A673 (cell line): ENCODE results near the gene RBM25. TPM values are rescaled to one million over a fixed set of nuclear protein-coding genes. Genes with fewer than 3 reads are reported as not detected.

ENCODE experiments used
- BruUV-seq: library from RNA; stranded (reverse); fragments of 400-500 nt; replicated peaks from 2 replicates; lab custom pipeline; 2021; lab: Mats Ljungman, UMichigan
- CTCF ChIA-PET: fragments of 300-600 bp; sonication (Branson Sonifier 250); formaldehyde crosslinking; loops from one replicate; lab custom pipeline; 2022; ENCODE audit warnings: antibody characterized with exemption; lab: Charles Lee
- POLR2A ChIA-PET: fragments of 300-600 bp; sonication (Branson Sonifier 250); formaldehyde crosslinking; loops from one replicate; lab custom pipeline; 2022; ENCODE audit warnings: antibody characterized with exemption; ENCODE audit not compliant: low non-redundant PET; lab: Charles Lee
- DNase-seq: peaks from one replicate; pipeline ENCODE4 v3.0.0-alpha.2; 2015; ENCODE audit warnings: low spot score
- H3K27ac ChIP-seq: fragments of 200-600 bp; sonication (generic); 2 replicates; pipeline ENCODE4 v1.5.1; 2016; ENCODE audit warnings: mixed run types, low read depth, mild to moderate bottlenecking, mixed read lengths, antibody characterized with exemption, low read length; ENCODE audit not compliant: poor library complexity, severe bottlenecking
- H3K27me3 ChIP-seq: fragments of 200-600 bp; sonication (generic); replicated peaks from 2 replicates; pipeline ENCODE4 v1.6.1; 2017; ENCODE audit warnings: mixed run types, low read depth, mild to moderate bottlenecking, mixed read lengths, antibody characterized with exemption, low read length; ENCODE audit not compliant: insufficient read depth, poor library complexity
- H3K36me3 ChIP-seq: fragments of 200-600 bp; sonication (generic); 2 replicates; pipeline ENCODE4 v1.6.1; 2016; ENCODE audit warnings: mixed run types, mild to moderate bottlenecking, mixed read lengths, antibody characterized with exemption, low read length; ENCODE audit not compliant: insufficient read depth, poor library complexity, severe bottlenecking
- H3K4me1 ChIP-seq: fragments of 200-600 bp; sonication (generic); 2 replicates; pipeline ENCODE4 v1.6.1; 2017; ENCODE audit warnings: mixed run types, mild to moderate bottlenecking, mixed read lengths, antibody characterized with exemption, low read length; ENCODE audit not compliant: insufficient read depth, poor library complexity, severe bottlenecking
- H3K4me3 ChIP-seq: fragments of 200-600 bp; sonication (generic); 2 replicates; pipeline ENCODE4 v1.5.1; 2016; ENCODE audit warnings: low read depth, mixed run types, mild to moderate bottlenecking, mixed read lengths, low read length; ENCODE audit not compliant: poor library complexity, severe bottlenecking
- H3K9me3 ChIP-seq: fragments of 200-600 bp; sonication (generic); 2 replicates; pipeline ENCODE4 v1.6.1; 2016; ENCODE audit warnings: mixed run types, low read depth, mild to moderate bottlenecking, mixed read lengths, antibody characterized with exemption, low read length; ENCODE audit not compliant: poor library complexity, severe bottlenecking
- CTCF ChIP-seq: fragments of 300-800, 200-600 bp; sonication (generic); conservative IDR thresholded peaks from 2 replicates; pipeline ENCODE4 v1.5.1; 2017; ENCODE audit warnings: low read depth, mild to moderate bottlenecking, antibody characterized with exemption, low read length, moderate library complexity, mixed read lengths
- EZH2 ChIP-seq: fragments of 200-600 bp; sonication (generic); IDR thresholded peaks from 2 replicates; pipeline ENCODE4 v1.6.1; 2017; ENCODE audit warnings: borderline replicate concordance, low read depth, mild to moderate bottlenecking, mixed read lengths, antibody characterized with exemption, low read length; ENCODE audit not compliant: poor library complexity, severe bottlenecking
- intact Hi-C: fragments of 100-400 bp; cut with micrococcal nuclease; formaldehyde crosslinking; loops from one replicate; pipeline ENCODE4 v1.10.0; 2022; ENCODE audit not compliant: unreplicated experiment
- total RNA-seq: library from RNA; stranded (reverse); gene quantifications from 2 replicates; pipeline ENCODE4 v1.2.3, GENCODE V29; 2021

RBM25 gene
- total RNA-seq, 1 experiment from 2014 or later = 123 TPM

DNA sequence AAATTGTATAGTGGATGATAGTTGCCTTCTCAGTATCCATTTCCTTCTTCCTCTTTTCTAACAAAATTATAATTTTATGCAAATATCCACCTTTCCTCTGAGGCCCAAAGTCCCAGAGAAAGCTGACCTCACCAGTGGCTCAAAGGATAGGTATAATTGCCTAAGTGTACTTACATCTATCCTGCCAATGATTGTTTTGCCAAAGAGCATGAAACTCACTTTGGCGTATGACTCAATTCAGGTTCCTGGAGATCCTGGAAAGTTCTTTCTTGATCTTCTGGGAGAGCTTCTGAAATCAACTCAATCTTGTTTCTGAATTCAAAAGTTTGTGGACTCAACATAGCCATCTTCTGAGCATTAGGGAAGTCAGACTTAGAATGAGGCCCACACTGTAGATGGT lies 10.5 kb upstream of the RBM25 start:
- BruUV-seq = no TSS peak
- Histone ChIP-seq H3K4me1 (no peaks in the 10 kb centered on the region), H3K4me3 (no peak overlapping the region), H3K27me3 (no peaks in the 10 kb centered on the region), H3K9me3 (no peaks in the 10 kb centered on the region), H3K36me3 (no peaks in the 10 kb centered on the region), H3K27ac (no peak overlapping the region)
- TF ChIP-seq EZH2 (no peak), CTCF (no peak)
- intact Hi-C loops = no loop called here
- POLR2A ChIA-PET = no interaction called here
- CTCF ChIA-PET = no interaction called here
- DNase-seq = no peak

DNA sequence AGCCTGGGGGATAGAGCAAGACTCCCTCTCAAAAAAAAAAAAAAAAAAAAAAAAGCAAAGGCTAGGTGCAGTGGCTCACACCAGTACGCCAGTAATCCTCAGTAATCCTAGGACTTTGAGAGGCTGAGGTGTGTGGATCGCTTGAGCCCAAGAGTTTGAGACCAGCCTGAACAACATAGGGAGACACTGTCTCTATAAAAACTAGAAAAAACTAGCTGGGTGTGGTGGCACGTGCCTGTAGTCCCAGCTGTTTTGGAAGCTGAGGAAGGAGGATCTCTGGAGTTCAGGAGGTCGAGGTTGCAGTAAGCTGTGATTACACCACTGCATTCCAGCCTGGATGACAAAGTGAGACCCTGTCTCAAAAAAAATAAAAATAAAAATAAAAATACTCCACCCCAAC lies 8.9 kb upstream of the RBM25 start:
- no TSS peak for BruUV-seq
- CTCF ChIA-PET = no interaction called here
- intact Hi-C loops = no loop called here

DNA sequence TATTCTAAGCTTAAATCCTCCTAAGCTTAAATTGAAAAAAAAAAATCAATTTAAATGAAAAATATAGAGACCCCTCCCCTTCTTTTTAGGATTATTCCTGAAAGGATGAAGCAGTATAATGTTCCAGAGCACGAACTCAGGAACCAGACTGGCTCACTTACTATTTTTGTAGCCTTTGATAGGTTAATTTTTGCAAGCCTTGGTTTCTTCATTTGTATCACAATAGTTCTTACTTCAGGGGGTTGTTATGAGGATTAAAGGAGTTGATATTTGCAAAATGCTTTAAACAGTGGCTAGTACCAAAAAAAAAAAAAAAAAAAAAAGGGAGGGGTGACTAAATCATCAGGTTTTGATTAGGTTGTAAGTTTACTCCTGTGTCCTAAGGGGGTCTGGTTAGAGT lies 3.1 kb upstream of the RBM25 start:
- no peaks in the 10 kb centered on the region for H3K36me3 ChIP-seq
- H3K4me1 ChIP-seq = peaks cover 6% of the 10 kb centered on the region
- H3K9me3 ChIP-seq = no peaks in the 10 kb centered on the region
- POLR2A ChIA-PET = no interaction called here
- H3K4me3 ChIP-seq = no peak overlapping the region
- H3K27ac ChIP-seq = no peak overlapping the region
- TF ChIP-seq CTCF = no peak
- no peak for TF ChIP-seq EZH2
- CTCF ChIA-PET = no interaction called here
- no peak for DNase-seq
- intact Hi-C loops = no loop called here
- no TSS peak for BruUV-seq
- H3K27me3 ChIP-seq = no peaks in the 10 kb centered on the region

More for the DNA sequence above, 8.9 kb upstream of the RBM25 start:
- Histone ChIP-seq H3K9me3 (no peaks in the 10 kb centered on the region), H3K4me3 (no peak overlapping the region), H3K27ac (no peak overlapping the region), H3K4me1 (no peaks in the 10 kb centered on the region), H3K36me3 (no peaks in the 10 kb centered on the region), H3K27me3 (no peaks in the 10 kb centered on the region)
- no peak for TF ChIP-seq EZH2
- TF ChIP-seq CTCF = no peak
- POLR2A ChIA-PET = no interaction called here
- no peak for DNase-seq
